Ishikawa (cell line): ENCODE data around the gene LTBP4.

Source experiments
- CEBPB ChIP-seq: IDR thresholded peaks from 2 replicates; pipeline ENCODE4 v1.6.1; 2012
- CREB1 ChIP-seq: IDR thresholded peaks from 2 replicates; pipeline ENCODE4 v1.6.1; 2012; ENCODE audit warnings: low read depth
- EGR1 ChIP-seq: IDR thresholded peaks from 2 replicates; pipeline ENCODE4 v1.6.1; 2012
- EP300 ChIP-seq: IDR thresholded peaks from 2 replicates; pipeline ENCODE4 v1.6.1; 2012; ENCODE audit warnings: borderline replicate concordance
- FOXM1 ChIP-seq: IDR thresholded peaks from 2 replicates; pipeline ENCODE4 v1.6.1; 2012; ENCODE audit warnings: low read depth, borderline replicate concordance
- NFIC ChIP-seq: IDR thresholded peaks from 2 replicates; pipeline ENCODE4 v1.6.1; 2012
- RAD21 ChIP-seq: IDR thresholded peaks from 2 replicates; pipeline ENCODE4 v1.6.1; 2012; ENCODE audit warnings: low read depth
- TAF1 ChIP-seq: IDR thresholded peaks from 2 replicates; pipeline ENCODE4 v1.6.1; 2012; ENCODE audit warnings: low read depth, mild to moderate bottlenecking
- TCF12 ChIP-seq: IDR thresholded peaks from 2 replicates; pipeline ENCODE4 v1.6.1; 2012; ENCODE audit warnings: low read depth
- TEAD4 ChIP-seq: IDR thresholded peaks from 2 replicates; pipeline ENCODE4 v1.6.1; 2012
- YY1 ChIP-seq: IDR thresholded peaks from 2 replicates; pipeline ENCODE4 v1.6.1; 2012; ENCODE audit warnings: low read depth
- ZBTB7A ChIP-seq: IDR thresholded peaks from 2 replicates; pipeline ENCODE4 v1.6.1; 2012; ENCODE audit warnings: low read depth
- TF ChIP-seq, protein P1 (sequence below): IDR thresholded peaks from 2 replicates; pipeline ENCODE4 v1.6.1; 2012; ENCODE audit warnings: low read depth, mild to moderate bottlenecking
- TF ChIP-seq, protein P2 (sequence below): IDR thresholded peaks from 2 replicates; pipeline ENCODE4 v1.6.1; 2012
- TF ChIP-seq, protein P3 (sequence below): IDR thresholded peaks from 2 replicates; pipeline ENCODE4 v1.6.1; 2012

Gene LTBP4

DNA sequence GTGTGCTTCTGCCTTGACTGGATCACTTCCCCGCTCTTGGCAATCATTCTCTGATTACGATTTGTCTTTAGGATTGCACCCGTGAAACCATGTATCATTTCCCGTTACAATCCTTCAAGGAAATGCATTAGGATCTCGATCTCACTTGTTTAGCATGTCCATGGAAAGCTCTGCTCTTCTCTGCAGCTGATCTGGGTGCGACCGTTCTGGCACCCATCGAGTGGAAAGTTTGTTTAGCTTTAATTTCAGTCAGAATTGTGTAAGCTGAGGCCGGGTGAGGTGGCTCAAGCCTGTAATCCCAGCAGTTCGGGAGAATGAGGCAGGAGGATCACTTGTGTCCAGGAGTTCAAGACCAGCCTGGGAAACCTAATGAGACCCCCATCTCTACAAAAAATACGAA, 58.4 kb downstream of the LTBP4 start:
- TF ChIP-seq RAD21 (no peak), TCF12 (no peak), YY1 (no peak), EGR1 (no peak), ZBTB7A (no peak), NFIC (no peak), EP300 (no peak), CEBPB (no peak), TAF1 (no peak), TEAD4 (no peak), CREB1 (no peak), FOXM1 (no peak)
- TF ChIP-seq, protein P1, sequence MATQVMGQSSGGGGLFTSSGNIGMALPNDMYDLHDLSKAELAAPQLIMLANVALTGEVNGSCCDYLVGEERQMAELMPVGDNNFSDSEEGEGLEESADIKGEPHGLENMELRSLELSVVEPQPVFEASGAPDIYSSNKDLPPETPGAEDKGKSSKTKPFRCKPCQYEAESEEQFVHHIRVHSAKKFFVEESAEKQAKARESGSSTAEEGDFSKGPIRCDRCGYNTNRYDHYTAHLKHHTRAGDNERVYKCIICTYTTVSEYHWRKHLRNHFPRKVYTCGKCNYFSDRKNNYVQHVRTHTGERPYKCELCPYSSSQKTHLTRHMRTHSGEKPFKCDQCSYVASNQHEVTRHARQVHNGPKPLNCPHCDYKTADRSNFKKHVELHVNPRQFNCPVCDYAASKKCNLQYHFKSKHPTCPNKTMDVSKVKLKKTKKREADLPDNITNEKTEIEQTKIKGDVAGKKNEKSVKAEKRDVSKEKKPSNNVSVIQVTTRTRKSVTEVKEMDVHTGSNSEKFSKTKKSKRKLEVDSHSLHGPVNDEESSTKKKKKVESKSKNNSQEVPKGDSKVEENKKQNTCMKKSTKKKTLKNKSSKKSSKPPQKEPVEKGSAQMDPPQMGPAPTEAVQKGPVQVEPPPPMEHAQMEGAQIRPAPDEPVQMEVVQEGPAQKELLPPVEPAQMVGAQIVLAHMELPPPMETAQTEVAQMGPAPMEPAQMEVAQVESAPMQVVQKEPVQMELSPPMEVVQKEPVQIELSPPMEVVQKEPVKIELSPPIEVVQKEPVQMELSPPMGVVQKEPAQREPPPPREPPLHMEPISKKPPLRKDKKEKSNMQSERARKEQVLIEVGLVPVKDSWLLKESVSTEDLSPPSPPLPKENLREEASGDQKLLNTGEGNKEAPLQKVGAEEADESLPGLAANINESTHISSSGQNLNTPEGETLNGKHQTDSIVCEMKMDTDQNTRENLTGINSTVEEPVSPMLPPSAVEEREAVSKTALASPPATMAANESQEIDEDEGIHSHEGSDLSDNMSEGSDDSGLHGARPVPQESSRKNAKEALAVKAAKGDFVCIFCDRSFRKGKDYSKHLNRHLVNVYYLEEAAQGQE = no peak
- TF ChIP-seq, protein P2, sequence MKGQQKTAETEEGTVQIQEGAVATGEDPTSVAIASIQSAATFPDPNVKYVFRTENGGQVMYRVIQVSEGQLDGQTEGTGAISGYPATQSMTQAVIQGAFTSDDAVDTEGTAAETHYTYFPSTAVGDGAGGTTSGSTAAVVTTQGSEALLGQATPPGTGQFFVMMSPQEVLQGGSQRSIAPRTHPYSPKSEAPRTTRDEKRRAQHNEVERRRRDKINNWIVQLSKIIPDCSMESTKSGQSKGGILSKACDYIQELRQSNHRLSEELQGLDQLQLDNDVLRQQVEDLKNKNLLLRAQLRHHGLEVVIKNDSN = no peak
- TF ChIP-seq, protein P3, sequence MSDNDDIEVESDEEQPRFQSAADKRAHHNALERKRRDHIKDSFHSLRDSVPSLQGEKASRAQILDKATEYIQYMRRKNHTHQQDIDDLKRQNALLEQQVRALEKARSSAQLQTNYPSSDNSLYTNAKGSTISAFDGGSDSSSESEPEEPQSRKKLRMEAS = no peak

DNA sequence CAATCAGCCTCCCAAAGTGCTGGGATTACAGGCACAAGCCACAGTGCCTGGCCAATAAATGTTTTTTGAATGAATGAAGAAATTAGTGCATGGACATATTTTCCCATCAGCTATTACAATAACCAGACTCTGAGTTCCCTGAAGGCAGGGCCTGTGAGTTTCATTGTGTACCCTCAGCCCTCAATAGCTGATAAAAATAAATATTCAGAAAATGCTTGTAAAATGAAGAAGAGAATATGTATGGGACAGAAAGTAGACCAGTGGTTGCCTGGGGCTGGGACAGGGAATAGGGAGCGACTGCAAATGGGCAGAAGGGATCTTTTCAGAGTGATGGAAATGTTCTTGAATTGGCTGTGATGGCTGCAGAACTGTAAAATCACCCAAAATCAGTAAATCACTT, 60.4 kb downstream of the LTBP4 start:
- TF ChIP-seq, protein P3 = no peak
- TF ChIP-seq TCF12 (no peak), RAD21 (no peak), CEBPB (no peak), FOXM1 (no peak)

DNA sequence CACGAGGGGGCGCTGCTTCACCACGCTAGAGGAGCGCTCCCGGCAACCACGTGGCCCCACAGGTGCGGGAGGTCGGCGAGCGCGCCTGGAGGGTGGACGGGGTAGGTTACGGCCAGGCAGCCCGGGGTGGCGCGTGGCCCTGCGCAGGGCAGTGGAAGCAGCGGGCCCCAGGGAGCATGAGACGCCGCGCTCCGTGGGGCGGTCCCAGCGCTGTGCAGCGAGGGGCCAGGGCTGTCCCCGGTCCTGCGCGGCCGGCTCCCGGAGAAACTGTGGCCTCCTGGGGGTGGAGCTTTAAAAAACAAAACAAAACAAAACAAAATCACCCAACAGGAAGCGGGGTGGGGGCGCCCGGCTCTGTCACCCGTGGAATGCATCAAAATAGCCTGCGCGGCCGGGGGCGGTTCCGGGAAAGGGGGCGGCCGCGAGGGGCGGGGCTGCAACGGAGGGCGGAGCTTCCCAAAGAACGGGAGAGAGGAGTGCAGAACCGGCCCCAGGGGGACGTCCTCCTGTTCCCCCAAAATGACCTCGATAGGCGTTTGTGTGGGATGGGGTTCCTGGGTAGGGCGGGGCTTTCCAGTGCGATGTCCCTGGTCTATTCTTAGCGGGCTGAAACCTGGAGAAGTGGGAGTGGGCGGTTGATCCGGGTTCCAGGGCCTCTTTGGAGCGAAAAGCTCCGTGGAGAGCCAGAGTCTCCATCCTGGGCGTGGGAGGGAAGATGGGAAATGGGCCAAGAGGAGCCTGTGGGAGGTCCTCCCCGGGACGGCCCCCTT, 61.9 kb downstream of the LTBP4 start:
- TF ChIP-seq, protein P3 = peak; percentile 99
- TF ChIP-seq, protein P2 = peak; percentile 95
- TF ChIP-seq FOXM1 = peak; percentile 48; the same call in 1 of the 2 replicates
- peak; percentile 67 for TF ChIP-seq EGR1
- TF ChIP-seq TAF1 = peak; percentile 34; the same call in 1 of the 2 replicates
- peak; percentile 50; the same call in 1 of the 2 replicates for TF ChIP-seq ZBTB7A
- peak; percentile 17; the same call in 1 of the 2 replicates for TF ChIP-seq NFIC
- peak; percentile 58; the same call in 1 of the 2 replicates for TF ChIP-seq TEAD4
- TF ChIP-seq RAD21 = peak; percentile 97
- TF ChIP-seq TCF12 = no peak; the same call in 1 of the 2 replicates
- TF ChIP-seq, protein P1 = no peak
- no peak for TF ChIP-seq CEBPB

DNA sequence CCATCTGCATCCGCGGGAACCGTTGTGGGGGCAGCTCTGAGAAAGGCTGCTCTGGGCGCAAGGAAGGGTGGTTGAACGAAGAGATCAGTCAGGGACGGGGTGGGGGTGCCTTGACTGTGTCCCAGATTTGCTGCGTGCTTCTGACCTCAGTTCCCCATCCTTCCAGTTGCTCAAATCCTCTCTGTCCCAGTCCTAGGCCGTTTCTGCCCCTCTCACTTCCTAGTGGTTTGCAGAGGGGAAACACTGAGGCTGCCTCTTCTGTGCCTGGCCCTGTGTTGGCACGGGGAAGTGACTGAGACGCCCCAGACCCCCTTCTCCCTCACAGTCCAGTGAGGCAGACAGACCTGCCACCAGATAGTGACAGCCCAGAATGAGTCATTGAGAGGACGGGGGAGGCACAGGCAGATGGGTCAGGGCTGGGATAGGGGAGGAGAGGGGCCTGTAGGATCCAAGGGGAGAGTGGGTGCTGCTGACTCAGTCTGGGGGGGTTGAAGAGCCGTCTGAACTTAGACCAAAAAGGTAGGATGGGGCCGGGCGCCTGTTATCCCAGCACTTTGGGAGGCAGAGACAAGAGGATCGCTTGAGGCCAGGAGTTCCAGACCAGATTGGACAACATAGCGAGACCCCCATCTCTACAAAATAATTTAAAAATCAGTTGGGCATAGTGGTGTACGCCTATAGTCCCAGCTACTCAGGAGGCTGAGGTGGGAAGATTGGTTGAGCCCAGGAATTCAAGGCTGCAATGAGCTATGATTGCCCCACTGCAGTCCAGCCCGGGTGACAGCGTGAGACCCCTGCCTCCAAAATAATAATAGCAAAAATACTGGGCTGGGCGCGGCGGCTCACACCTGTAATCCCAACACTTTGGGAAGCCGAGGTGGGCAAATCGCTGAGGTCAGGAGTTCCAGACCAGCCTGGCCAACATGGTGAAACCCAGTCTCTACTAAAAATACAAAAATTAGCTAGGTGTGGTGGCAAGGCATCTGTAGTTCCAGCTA, 62.8 kb downstream of the LTBP4 start:
- TF ChIP-seq EGR1 (no peak), CEBPB (no peak), ZBTB7A (no peak), EP300 (no peak), TCF12 (no peak), TEAD4 (no peak)
- TF ChIP-seq, protein P2 = no peak
- TF ChIP-seq, protein P3 = no peak
